Nucleus accumbens (tissue), 56 donors: ENCODE results near the gene RNF44.

Source experiments
- DNase-seq, 56 donors: peaks; one replicate each; lab custom pipeline; 2025; lab: John Stamatoyannopoulos, UW

The RNF44 gene

DNA sequence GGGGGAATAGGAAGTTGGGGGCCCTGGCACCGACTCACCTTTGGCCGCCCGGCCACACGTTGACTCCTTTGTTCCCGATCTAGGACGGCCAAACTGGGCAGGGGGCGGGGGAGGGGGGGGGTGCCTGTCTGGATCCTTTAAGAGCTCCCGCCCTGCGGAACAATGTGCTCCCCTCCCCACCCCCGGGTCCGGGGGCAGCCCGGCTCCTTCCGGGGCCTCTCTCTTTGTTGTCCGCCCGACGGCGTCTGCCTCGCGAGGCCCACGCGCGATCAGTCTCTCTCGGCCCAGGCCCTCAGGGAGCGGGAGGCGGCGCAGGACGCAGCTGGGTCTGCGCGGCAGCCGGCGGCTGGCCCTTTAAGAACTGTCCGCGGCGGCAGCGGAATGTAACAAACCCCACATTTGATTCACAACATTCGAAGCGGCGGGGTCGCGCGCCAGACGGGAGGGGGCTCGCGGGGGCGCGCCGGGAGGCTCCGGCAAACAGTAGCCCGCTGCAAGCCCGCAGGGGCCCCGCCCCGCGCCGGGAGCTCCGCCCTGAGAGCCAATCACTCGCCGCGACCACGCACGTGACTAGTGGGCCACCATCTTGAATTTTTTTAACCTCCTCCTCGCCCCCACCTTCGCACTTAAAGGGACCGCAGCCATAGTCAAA, at the start of gene RNF44:
Gene RNF44, minus strand, starts transcription at position 501 of the 652 bp plus-strand sequence. CDS start 4,930 bp downstream, outside the sequence.
- peak; percentile 80 to 99 (median 98) for DNase-seq

DNA sequence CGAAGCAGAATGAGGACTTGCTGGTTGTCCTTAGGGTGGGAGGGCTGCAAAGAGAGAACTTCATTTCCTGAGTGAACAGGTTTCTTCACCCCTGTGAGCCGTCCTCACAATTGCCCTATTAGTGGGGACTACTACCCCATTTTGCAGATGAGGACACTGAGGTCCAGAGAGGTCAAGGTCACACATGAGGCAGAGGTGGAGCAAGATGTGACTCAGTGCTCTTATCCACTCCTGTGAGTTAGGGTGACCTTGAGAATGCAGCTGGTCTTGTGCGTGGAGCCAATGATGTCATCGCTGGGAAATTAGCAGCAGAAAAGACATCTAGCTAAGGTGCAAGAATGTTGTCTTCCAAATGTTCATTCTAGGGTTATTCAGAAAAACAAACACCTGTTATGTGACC, 45.9 kb upstream of the RNF44 start:
- no peak for DNase-seq

DNA sequence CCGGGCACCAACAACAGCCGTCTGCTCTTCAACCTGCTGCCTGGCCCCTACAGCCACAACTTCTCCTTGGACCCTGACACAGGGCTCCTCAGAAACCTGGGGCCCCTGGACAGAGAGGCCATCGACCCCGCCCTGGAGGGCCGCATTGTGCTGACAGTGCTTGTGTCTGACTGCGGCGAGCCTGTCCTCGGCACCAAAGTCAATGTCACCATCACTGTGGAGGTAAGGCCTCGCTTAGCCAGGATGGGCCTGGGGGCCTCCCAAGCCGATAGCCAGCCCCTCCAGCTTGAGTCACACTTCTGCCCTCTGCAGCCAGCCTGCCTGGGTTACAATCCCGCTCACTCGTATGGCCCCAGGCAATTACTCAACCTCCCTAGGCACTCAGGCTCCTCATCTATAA, 44.2 kb upstream of the RNF44 start:
- DNase-seq: no peak

DNA sequence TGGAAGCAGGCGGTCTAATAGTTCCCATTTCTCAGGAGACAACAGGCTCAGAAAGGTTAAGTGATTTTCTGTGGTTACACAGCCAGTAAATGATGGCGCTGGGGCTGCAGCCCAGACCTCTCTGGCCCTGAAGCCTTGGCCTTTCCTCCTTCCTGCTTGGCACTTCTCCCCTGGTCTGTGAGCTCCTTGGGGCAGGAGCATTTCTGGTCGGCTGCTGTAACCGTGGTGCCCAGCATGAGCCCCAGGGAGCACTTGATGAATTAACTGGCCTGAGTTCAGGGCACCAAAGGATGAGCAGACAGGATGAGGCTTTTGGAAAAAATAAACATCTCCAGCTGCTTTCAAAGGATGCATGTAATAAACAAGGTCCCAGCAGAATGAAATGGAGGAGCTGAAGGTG, 42.1 kb upstream of the RNF44 start:
- DNase-seq: no peak

DNA sequence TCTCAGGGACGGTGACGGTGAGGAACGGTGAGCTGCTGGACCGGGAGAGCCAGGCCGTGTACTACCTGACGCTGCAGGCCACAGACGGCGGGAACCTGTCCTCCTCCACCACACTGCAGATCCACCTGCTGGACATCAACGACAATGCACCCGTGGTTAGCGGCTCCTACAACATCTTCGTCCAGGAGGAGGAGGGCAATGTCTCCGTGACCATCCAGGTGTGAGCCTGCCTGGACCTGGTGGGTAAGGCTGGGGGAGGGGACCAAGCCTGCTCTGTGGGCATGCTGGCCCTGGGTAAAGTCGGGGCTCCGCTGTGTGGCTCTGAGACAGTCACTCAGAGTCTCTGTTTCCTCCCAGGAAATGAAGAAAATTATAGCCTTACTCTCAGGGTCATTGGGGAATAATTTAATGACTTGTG, 41.2 kb upstream of the RNF44 start:
- no peak for DNase-seq

DNA sequence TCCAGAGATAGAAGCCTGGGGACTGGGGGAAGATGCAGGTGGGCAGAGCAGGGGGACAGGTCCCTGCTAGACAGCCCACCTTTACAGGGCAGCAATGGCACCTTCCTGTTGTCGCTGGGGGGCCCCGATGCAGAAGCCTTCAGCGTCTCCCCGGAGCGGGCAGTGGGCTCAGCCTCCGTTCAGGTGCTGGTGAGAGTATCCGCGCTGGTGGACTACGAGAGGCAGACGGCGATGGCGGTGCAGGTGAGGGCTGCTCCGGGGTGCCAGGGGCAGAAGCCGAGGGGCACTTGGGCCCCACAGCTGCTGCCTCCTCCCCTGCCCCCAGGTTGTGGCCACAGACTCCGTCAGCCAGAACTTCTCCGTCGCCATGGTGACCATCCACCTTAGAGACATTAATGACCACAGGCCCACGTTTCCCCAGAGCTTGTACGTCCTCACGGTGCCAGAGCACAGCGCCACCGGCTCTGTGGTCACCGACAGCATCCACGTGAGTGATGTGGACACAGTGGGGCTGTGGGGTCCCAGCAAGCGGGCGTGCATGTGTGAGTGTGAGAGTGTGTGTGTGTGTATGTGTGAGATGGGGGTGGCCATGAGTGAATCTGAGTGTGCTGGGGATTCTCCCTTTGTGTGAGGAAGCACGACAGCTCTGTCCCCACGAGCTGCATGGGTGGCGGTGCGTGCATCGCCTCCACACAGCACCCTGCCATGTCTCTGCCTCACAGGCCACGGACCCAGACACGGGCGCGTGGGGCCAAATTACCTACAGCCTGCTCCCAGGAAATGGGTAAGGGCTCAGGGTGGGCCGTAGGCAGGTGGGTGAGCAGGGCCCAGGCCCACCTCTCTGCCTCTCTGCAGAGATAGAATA, 40.3 kb upstream of the RNF44 start:
- peak in 1 of 56 donors; percentile 3 for DNase-seq

DNA sequence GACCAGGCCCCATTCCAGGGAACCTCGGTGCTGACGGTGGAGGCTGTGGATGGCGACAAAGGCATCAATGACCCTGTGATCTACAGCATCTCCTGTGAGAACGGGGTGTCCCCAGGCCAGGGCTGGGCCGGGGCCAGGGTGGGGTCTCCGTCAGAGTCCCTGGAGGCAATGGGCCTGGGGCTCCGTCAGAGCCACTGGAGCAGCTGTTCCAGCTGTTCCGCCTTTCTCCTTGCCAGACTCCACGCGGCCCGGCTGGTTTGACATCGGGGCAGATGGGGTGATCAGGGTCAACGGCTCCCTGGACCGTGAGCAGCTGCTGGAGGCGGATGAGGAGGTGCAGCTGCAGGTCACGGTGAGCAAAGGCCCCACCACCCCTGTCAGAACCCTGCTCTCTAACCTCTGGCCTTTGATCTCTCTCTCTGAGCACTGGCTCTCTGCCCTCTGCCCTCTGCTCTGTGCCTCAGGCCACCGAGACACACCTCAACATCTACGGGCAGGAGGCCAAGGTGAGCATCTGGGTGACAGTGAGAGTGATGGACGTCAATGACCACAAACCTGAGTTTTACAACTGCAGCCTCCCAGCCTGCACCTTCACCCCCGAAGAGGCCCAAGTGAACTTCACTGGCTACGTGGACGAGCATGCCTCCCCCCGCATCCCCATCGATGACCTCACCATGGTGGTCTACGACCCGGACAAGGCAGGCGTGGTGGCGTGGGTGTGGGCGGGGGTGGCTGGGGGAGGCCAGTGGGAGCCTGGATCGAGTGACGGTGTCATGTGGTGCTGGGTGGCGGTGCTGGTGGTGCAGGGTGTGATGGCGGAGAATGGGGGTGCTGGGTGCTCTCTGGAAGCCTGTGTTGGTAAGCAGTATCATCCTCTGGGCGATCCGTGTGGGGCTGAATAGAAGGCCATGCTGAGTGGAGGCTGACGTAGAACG, 38.6 kb upstream of the RNF44 start:
- no peak for DNase-seq

DNA sequence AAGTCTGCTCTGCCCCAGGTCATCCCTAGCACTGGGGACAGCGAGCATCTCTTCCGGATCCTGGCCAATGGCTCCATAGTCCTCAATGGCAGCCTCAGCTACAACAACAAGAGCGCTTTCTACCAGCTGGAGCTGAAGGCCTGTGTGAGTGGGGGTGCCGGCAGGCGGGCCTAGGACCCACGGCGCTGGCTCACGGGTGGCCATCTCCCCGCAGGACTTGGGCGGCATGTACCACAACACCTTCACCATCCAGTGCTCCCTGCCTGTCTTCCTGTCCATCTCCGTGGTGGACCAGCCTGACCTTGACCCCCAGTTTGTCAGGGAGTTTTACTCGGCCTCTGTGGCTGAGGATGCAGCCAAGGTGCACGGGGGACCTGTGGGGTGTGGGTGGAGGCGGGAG, 37.9 kb upstream of the RNF44 start:
- no peak for DNase-seq

DNA sequence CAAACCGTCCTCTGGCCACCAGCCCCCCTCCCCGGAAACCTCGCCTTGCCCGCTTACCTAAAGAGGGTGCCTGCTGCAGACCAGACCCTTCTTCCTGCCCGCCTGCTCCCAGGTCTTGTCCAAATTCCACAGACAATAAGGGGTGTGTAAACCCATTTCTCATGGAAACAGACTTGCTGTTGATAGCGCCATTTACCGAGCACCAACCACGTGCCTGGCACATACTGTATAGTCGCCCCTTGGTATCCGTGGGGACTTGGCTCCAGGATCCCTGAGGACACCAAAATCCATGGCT, 37.0 kb upstream of the RNF44 start:
- DNase-seq: no peak

DNA sequence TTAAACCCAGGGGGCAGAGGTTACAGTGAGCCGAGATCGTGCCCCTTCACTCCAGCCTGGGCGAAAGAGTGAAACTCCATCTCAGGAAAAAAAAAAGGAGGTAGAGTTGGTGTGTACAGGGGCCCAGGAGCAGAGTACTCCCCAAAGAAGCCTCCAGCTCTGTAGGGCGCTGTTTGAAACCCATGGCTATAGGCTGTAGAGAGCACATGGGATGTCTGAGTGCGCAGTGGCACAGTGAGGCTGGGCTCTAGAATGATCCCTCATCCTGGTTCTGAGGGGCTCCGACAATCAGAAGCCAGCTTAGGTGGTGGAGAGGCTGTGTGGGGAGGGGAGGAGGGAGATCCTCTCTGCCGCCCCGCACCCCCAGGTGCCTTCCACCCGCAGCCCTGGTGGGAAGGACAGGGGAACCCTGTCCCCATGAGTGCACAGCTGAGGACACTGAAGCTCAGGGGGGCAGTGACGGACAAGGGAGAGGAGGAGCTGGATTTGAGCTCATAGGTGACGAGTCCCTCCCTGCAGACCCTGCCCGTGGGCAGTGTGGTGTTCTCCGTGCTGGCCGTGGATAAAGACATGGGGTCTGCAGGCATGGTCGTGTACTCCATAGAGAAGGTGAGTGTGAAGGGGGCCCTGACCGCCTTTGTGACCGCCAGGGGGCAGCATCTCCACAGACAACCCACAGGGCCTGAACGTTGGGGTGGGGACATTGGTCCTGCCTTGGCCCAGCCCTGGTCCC, 36.5 kb upstream of the RNF44 start:
- DNase-seq: peak in 50 of 56 donors; percentile 2 to 86 (median 46)

DNA sequence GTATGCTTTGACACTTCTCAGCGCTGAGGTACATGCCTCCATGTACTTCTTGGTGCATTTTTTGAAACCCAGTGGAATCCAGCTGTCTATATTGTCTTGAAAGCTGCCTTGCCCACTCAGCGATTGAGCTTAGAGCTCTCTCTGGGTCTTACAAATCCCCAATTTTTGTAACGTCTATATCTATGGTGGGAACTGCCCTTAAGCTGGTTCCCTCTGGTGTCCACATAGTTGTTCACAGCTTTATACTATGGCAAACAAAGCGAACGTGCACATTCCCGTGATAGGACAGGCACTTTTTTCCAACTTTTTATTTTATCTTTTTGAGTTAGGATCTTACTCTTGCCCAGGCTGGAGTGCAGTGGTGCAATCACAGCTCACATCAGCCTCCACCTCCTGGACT, 32.8 kb upstream of the RNF44 start:
- no peak for DNase-seq

DNA sequence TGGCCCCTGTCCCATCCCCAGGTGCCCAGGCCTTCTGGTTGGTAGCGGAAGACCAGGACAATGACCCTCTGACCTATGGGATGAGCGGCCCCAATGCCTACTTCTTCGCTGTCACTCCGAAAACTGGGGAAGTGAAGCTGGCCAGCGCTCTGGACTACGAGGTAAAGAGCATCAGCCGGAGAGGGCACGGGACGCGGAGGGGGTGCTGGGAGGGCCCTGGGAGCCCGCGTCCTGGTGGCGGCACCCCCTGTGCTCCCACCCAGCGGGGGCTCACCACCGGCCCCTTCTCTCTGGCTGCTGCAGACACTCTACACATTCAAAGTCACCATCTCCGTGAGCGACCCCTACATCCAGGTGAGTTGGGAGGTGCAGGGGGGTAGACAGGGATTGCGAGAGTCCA, 31.5 kb upstream of the RNF44 start:
- DNase-seq: no peak

DNA sequence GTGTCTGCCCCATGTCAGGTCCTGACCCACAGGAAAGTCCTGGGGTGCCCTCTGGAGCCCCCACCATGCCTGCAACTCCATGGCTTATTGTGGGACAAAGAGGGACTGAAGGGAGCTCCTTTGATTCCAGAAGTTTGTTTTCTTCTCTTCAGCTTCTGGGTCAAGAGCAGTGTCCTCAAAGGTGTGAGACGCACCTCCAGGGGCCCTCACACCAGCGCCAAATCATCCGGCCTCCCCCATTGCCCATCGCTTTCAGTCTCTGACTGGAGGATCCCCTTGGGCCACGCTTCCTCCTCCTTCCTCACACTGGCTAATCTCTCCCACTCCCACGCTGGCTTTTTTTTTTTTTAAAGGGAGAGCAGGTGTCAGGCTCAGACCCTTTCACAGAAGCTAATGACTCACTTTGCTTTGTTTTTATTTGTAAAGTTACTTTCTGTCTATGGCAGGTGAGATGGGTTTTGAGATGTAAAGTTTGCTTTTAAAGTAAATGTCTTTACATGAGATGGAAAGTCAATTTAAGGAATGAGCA, 28.6 kb upstream of the RNF44 start:
- DNase-seq: no peak

DNA sequence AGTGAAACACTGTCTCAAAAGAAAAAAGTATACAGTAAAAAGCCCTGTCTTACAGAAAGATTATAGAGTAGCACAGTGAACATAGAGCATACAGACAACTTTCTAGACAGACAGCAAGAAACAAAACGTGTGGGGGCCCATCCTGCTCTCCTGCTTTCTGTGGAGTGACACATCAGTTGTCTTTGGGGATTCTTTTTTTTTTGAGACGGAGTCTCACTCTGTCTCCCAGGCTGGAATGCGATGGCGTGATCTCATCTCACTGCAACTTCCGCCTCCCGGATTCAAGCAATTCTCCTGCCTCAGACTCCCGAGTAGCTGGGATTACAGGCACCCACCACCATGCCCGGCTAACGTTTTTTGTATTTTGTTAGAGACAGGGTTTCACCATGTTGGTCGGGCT, 26.8 kb upstream of the RNF44 start:
- DNase-seq: no peak

DNA sequence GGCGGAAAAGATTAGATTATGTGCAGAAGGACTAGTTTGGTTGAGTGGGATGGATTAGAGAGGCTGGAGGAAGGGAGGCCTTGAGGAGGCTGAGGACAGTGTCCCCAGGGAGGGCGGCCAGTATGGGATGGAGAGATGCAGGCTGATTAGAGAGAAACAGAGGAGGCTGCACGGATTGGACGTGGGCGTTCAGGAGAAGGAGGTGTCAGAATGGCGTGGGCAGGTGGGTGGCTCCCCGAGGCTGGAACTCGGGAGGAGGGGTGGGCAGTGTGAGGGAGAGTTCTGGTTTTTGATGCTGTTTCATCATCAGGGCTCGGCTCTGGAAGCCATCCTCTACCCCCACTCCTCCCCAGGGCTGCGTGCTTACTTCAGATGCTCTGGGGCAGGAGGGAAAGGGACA, 25.0 kb upstream of the RNF44 start:
- peak in 1 of 56 donors; percentile 15 for DNase-seq

DNA sequence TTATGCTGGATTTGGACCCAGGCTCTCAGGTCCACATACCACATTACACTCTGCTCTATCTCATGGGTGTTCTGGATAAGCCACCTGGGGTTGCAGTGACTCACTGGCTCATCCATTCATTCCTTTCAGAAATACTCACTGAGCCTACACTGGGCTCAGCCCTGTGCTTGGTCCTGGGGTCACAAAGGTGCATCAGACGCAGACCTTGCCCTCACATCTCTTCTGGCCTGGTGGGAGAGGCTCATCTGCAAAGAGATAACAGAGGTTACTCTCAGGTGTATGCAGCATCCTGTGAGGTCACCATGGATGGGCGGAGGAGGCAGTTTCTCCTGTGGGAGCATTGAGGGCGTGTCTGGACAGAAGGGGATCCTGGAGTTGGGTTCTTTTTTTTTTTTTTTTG, 24.1 kb upstream of the RNF44 start:
- DNase-seq: no peak

DNA sequence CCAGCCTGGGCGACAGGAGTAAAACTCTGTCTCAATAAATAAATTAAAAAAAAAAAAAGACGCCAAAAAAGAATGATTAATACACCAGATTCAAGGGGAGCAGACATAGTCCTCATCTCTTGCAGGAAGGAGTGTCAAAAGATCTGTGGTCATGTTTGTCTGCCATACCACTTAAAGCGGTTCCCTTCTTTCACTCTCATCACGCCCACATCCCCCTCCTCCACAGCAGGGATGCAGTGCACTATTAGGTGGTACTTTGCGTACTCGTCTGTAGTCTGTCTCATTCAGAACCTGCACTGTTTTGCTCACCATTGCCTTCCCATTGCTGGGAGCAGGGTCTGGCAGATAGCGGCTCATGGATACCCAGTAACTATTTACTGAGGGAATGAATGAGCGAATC, 23.2 kb upstream of the RNF44 start:
- no peak for DNase-seq

DNA sequence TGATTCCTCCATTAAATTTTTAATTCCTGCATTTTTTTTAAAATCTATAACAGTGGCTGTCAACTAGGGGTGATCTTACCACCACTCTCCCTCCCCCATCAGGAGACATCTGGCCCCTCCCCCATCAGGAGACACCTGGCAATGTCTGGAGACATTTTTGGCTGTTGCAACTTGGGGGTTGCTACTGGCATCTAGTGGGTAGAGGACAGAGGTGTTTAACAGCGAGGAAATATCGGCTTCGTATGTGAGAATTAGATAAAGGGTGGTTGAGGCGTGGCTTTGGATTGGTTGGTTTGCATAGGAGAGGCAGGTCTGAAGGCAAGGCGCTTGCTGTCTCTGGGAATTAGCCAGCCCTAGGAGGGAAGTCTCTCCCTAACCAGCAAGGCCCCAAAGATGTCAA, 22.5 kb upstream of the RNF44 start:
- no peak for DNase-seq

DNA sequence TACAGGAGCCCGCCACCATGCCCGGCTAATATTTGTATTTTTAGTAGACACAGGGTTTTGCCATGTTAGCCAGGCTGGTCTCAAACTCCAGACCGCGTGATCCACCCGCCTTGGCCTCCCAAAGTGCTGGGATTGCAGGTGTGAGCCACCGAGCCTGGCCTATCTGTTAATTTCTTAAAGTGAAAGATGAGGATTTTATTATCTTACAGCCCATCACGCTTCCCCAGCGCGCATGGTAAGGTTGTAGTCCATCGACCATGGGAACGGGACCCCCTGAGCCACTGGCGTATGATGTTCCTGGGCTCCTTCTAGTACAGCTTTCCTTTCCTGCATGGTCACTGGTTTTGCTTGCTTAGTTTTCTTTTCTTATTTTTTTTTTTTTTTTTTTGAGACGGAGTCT, 20.6 kb upstream of the RNF44 start:
- no peak for DNase-seq
